Gastroesophageal sphincter (tissue), 4 donors: Measurements from ENCODE around the gene SMAD9. TPM values are rescaled to one million over a fixed set of nuclear protein-coding genes. Genes with fewer than 3 reads are reported as not detected.

Source experiments
- ATAC-seq: fragments of 150-250 bp; one replicate; pipeline ENCODE4 v1.9.1; 2016; ENCODE audit warnings: mild to moderate bottlenecking, moderate library complexity
- H3K27ac ChIP-seq, 4 donors: fragments of 200-600 bp; sonication (generic) in 3 of 4; 1 replicate in 3 of 4; 2 replicates in 1 of 4; pipeline ENCODE4 v1.5.1; 2016 to 2019
- H3K27me3 ChIP-seq: fragments of 200-600 bp; sonication (generic); one replicate; pipeline ENCODE4 v1.5.1; 2019
- H3K36me3 ChIP-seq, 2 donors: fragments of 200-600 bp; sonication (generic); one replicate each; pipeline ENCODE4 v1.5.1; 2019; ENCODE audit warnings: control low read depth in 1 of 2
- H3K4me1 ChIP-seq, 3 donors: fragments of 200-600 bp; sonication (generic); 1 replicate in 2 of 3; 2 replicates in 1 of 3; pipeline ENCODE4 v1.5.1; 2016 to 2019; ENCODE audit warnings: control low read depth in 2 of 3
- H3K4me3 ChIP-seq, 2 donors: fragments of 200-600 bp; sonication (generic); one replicate each; pipeline ENCODE4 v1.5.1; 2019; ENCODE audit warnings: mild to moderate bottlenecking in 1 of 2, moderate library complexity in 1 of 2
- H3K9me3 ChIP-seq, 3 donors: fragments of 200-600 bp; sonication (generic); one replicate each; pipeline ENCODE4 v1.5.1; 2017 to 2019; ENCODE audit warnings: control low read depth in 2 of 3
- CTCF ChIP-seq, 4 experiments: fragments of 200-600 bp in 2 of 4; fragments of 450-650 bp in 2 of 4; sonication (generic) in 1 of 4; IDR thresholded peaks; one replicate each; pipeline ENCODE4 v1.5.1; 2017 to 2019; ENCODE audit warnings: antibody characterized with exemption in 4 of 4, mild to moderate bottlenecking in 2 of 4, moderate library complexity in 2 of 4
- EP300 ChIP-seq: sonication (generic); formaldehyde crosslinking; IDR thresholded peaks from one replicate; pipeline ENCODE4 v1.6.1; 2017; ENCODE audit warnings: antibody characterized with exemption, mild to moderate bottlenecking
- POLR2A ChIP-seq, 2 donors: fragments of 450-650 bp; IDR thresholded peaks; one replicate each; pipeline ENCODE4 v1.6.1; 2017; ENCODE audit warnings: antibody characterized with exemption in 2 of 2, mild to moderate bottlenecking in 2 of 2, moderate library complexity in 1 of 2
- POLR2AphosphoS5 ChIP-seq: sonication (generic); formaldehyde crosslinking; IDR thresholded peaks from one replicate; pipeline ENCODE4 v1.6.1; 2017; ENCODE audit warnings: antibody characterized with exemption
- WGBS, 2 donors: methylation state at CpG; one replicate each; pipeline ENCODE4 v1.1.5; 2018; ENCODE audit warnings: low coverage in 1 of 2; 5-methylcytosine and 5-hydroxymethylcytosine counted together
- total RNA-seq, 4 donors: library from RNA; depleted of rRNA; stranded (reverse); fragments of >200 nt; gene quantifications; one replicate each; pipeline ENCODE4 v1.1.0, GENCODE V29; 2016

Gene SMAD9
- total RNA-seq, 4 donors from 2014 or later, result 47.3 to 93.7 (median 59.7) TPM

DNA sequence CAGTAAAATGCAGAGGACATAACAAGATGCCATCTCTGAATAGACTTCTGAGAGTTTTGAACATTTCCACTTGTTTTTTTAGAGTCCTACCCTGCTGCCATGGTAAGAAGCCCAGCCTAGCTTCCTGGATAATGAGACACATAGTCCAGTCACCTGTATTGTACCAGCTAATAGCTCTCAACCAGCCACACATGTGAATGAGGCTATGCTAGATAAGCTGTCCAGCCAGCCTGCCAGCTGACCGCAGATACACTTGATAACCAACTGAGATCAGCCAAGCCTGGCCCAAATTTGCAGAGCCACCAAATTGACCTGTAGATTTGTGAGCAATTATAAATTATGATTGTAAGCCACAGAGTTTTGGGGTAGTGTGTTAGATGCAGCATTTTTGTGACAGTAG lies 90.3 kb downstream of the SMAD9 start:
- H3K4me3 ChIP-seq, result no peak overlapping the region
- no CpG with 5 or more reads among the region's 1 CpG for WGBS, 2 donors
- no peaks in the 10 kb centered on the region for H3K4me1 ChIP-seq
- H3K27ac ChIP-seq, result no peak overlapping the region
- H3K27me3 ChIP-seq, result no peaks in the 10 kb centered on the region
- H3K9me3 ChIP-seq, result no peaks in the 10 kb centered on the region
- no peak for TF ChIP-seq EP300
- TF ChIP-seq CTCF (IDR thresholded peaks at IDR 0.05), result no peak
- no peak for TF ChIP-seq POLR2AphosphoS5
- TF ChIP-seq POLR2A (IDR thresholded peaks at IDR 0.05), result no peak
- no peak for ATAC-seq
- peaks cover 0 to 51% of the 10 kb centered on the region in 2 donors for H3K36me3 ChIP-seq

DNA sequence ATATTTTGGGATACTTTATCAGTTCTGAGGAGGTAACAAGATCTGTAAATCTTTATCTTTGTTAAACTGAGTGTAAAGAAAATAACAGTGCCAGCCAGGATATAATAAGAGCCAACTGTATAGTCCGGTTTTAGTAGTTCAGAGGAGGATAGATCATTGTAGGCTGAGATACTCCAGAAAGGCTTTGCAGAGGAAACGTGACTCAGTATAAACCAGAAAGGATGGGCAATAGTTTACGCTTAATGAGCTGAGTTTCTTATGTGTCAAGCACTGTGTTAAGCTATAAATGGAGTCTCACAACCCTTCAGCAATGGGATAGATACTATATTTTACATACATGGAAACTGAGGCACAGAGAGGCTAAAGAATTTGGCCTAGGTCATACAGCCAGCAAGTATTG lies 97.3 kb downstream of the SMAD9 start:
- no peak for ATAC-seq
- Histone ChIP-seq H3K36me3 (peaks cover 0 to 22% of the 10 kb centered on the region in 2 donors), H3K27me3 (no peaks in the 10 kb centered on the region), H3K27ac (no peak overlapping the region), H3K9me3 (no peaks in the 10 kb centered on the region), H3K4me3 (no peak overlapping the region), H3K4me1 (peaks cover 6 to 53% (median 10%) of the 10 kb centered on the region in 3 donors)
- no peak for TF ChIP-seq POLR2AphosphoS5
- TF ChIP-seq CTCF (IDR thresholded peaks at IDR 0.05), result no peak
- TF ChIP-seq EP300, result no peak
- no peak for TF ChIP-seq POLR2A (IDR thresholded peaks at IDR 0.05)
- 54 to 74% methylated on average over 3 of the region's 3 CpGs for WGBS, 2 donors

DNA sequence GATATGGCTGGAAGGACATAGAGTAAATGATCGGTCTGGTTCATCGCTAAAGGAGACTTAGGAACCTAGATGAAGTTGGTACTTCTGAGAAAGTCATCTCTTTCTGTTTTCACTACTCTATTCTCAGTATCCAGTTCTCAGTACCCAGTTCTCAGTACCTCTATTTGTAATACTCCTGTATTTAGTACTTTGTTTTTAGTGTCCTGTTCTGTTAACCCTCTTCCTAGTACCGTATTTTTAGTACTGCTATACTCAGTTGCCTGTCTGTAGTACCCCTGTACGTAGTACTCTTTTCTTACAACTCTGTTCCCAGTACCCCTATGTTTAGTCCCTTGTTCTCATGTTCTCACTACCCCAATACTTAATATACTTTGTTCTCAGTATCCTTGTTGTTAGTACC lies 99.8 kb downstream of the SMAD9 start:
- no peaks in the 10 kb centered on the region for H3K9me3 ChIP-seq
- peak overlapping the region in 2 of 4 donors; percentile 84 to 87 for H3K27ac ChIP-seq
- H3K36me3 ChIP-seq, result no peaks in the 10 kb centered on the region
- WGBS, 2 donors, result 61 to 64% methylated on average over 3 to 4 of the region's 4 CpGs
- no peak for TF ChIP-seq POLR2AphosphoS5
- TF ChIP-seq POLR2A (IDR thresholded peaks at IDR 0.05), result no peak
- TF ChIP-seq CTCF (IDR thresholded peaks at IDR 0.05), result no peak
- no peak for TF ChIP-seq EP300
- peak overlapping the region; percentile 72 to 90 for H3K4me3 ChIP-seq
- ATAC-seq, result no peak
- H3K4me1 ChIP-seq, result peaks cover 6 to 53% (median 10%) of the 10 kb centered on the region in 3 donors
- H3K27me3 ChIP-seq, result no peaks in the 10 kb centered on the region

GRCh38 chr13:36819739-36820090 lies 100.3 kb downstream of the SMAD9 start:
- no peak for ATAC-seq
- H3K4me3 ChIP-seq, result peak overlapping the region; percentile 72 to 90
- peak overlapping the region in 3 of 4 donors; percentile 68 to 87 (median 84) for H3K27ac ChIP-seq
- no peaks in the 10 kb centered on the region for H3K27me3 ChIP-seq
- no peaks in the 10 kb centered on the region for H3K36me3 ChIP-seq
- TF ChIP-seq CTCF (IDR thresholded peaks at IDR 0.05), result no peak
- TF ChIP-seq EP300, result no peak
- TF ChIP-seq POLR2A (IDR thresholded peaks at IDR 0.05), result no peak
- TF ChIP-seq POLR2AphosphoS5, result no peak
- H3K4me1 ChIP-seq, result peaks cover 6 to 53% (median 10%) of the 10 kb centered on the region in 3 donors
- no peaks in the 10 kb centered on the region for H3K9me3 ChIP-seq
- 1 to 2% methylated on average over 9 to 12 of the region's 20 CpGs for WGBS, 2 donors

- no peaks in the 10 kb centered on the region for H3K27me3 ChIP-seq
- peaks cover 6 to 49% (median 10%) of the 10 kb centered on the region in 3 donors for H3K4me1 ChIP-seq
- peak within 1 kb of the TSS; percentile 72 to 90 for H3K4me3 ChIP-seq
- ATAC-seq, result peak; percentile 97
- no peaks in the 10 kb centered on the region for H3K9me3 ChIP-seq
- peak; percentile 65 for TF ChIP-seq POLR2AphosphoS5
- TF ChIP-seq EP300, result no peak
- TF ChIP-seq CTCF (IDR thresholded peaks at IDR 0.05), result peak in 3 of 4 experiments; percentile 14 to 43 (median 26)
- peak; percentile 51 to 52 for TF ChIP-seq POLR2A (IDR thresholded peaks at IDR 0.05)
- H3K27ac ChIP-seq, result peak within 1 kb of the TSS; percentile 25 to 87 (median 76)
- no peaks in the 10 kb centered on the region for H3K36me3 ChIP-seq
- 0% methylated on average over 5 to 7 of the region's 78 CpGs for WGBS, 2 donors
Observed at GRCh38 chr13:36818804-36819738, 101.0 kb downstream of the SMAD9 start, which contains the start of gene RFXAP. TSS of gene RFXAP (plus strand) at chr13:36819222. CDS start at chr13:36819358, 136 bp downstream.
